Stimulated activated CD4-positive, alpha-beta T cell treated with anti-CD3 and anti-CD28 coated beads, Interleukin-1b, Interleukin-23, amount 100 ng/mL, for 48 hours (primary cell): Measurements from ENCODE around the gene AMPD2.
"Not testable (repeated sequence)": the region's sequence is repeated elsewhere in the genome, so short reads cannot be mapped to it uniquely, and the experiment has no call there.

Source experiments
- DNase-seq: peaks from one replicate; pipeline ENCODE4 v3.0.0-alpha.2; 2020

Gene AMPD2

DNA sequence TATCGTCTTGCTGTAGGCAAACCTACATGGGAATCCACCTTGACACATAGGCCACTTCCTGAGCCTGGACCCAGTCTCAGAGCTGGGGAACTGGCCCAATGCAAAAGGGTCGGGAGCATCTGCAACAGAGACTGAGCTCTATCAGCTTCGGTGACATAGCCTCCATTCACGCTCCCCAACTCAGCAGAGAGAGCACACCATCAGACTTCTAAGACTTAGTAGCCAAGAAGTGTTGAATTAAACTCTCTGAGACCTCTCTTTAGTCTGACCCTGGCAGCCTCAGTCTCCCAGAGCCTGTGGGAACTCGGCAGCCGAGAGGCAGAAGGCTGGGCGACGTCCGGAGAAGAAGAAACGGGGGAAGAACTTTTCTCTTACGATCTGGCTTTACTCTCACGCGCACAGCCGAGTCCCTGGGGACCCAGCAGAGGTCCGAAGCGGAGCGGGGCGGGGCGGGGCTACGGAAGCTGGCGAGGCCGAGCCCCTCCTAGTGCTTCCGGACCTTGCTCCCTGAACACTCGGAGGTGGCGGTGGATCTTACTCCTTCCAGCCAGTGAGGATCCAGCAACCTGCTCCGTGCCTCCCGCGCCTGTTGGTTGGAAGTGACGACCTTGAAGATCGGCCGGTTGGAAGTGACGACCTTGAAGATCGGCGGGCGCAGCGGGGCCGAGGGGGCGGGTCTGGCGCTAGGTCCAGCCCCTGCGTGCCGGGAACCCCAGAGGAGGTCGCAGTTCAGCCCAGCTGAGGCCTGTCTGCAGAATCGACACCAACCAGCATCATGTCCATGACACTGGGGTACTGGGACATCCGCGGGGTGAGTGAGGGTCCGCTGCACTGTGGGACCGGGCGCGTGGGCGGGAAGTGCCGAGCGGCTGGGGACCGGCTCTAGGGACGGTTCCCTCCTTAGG is 36.2 kb downstream of the AMPD2 start, which contains the start of gene GSTM4:
Gene GSTM4, plus strand, starts transcription at position 485 of the 905 bp plus-strand sequence. Its CDS starts 291 bp downstream, at position 776.
- DNase-seq = peak; percentile 68

GRCh38 chr1:109657395-109657794 is 37.8 kb downstream of the AMPD2 start:
- DNase-seq = no peak

GRCh38 chr1:109657970-109658369 is 38.3 kb downstream of the AMPD2 start:
- no peak for DNase-seq

GRCh38 chr1:109658533-109659042 is 39.0 kb downstream of the AMPD2 start:
- no peak for DNase-seq

DNA sequence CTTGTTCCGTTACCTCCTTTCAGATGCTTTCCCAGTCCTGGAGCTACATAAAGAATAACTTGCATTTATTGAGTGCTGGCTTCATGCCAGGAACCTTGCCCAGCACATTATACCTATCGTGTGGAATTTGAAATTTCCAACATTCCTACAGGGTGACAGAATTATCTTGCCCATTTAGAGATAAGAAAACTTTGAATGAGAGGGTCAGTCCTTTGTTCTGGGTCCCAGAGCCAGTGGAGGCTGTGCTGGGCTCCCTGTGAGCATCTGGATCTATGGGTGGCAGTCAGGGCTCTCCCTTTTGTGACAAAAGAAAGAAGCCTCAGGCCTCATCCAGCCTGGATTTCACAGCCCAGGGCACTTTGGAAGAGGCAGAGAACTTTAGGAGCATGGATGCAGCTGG is 39.5 kb downstream of the AMPD2 start:
- DNase-seq = no peak

DNA sequence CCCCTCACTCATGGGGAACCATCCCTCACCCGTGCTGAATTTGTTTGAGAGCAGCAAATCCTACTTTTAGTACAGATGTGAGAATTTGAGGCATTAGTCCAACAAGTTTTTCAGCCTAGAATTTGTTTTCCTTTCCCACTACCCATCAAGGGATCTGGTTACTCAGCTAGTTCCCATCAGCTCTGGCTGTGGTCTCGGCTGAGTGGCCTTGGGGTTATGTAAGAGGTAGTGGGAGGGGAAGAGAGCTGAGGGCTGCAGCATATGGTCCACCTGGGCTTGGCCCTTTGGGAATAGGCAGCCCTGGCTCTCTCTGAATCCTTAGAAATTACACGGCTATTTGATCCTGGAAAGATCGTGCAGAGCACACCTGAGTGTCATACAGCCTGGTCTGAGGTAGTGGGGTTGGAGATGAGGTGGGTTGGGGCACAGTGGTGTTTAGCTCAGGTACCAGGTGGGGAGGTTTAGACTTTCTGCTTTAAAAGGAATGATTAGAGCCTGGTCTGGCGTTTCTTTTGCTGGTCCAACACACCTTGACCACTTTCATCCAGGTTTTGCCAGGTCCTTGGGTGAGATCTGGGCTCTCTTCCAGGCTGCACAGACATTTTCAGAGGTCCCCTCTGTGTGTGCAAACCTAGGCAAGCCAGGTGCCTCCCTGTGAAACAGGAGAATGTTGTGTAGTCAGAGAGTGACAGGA is 40.5 kb downstream of the AMPD2 start:
- DNase-seq = no peak

GRCh38 chr1:109660691-109661026 is 41.0 kb downstream of the AMPD2 start:
- not testable (repeated sequence) for DNase-seq

- DNase-seq = no peak
Observed at GRCh38 chr1:109661391-109661790, 41.8 kb downstream of the AMPD2 start.

DNA sequence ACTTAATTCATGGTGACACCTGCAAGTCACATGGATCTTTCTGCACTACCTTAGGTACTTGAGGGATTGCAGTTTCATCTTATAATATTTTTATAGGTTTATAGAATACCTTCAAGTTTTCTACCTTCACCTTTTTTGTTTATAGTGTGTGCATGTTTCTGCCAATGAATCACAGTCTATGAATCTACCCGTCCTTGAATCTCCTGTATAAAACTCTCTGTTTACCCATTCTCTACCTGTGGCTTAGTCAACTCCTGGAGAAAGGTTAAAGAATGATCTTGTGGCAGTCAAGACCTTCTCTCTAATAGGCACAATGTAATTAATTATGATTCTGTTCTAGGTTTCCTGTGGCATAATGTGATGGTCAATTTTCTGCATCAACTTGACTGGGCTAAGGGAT is 45.0 kb downstream of the AMPD2 start:
- DNase-seq = no peak

DNA sequence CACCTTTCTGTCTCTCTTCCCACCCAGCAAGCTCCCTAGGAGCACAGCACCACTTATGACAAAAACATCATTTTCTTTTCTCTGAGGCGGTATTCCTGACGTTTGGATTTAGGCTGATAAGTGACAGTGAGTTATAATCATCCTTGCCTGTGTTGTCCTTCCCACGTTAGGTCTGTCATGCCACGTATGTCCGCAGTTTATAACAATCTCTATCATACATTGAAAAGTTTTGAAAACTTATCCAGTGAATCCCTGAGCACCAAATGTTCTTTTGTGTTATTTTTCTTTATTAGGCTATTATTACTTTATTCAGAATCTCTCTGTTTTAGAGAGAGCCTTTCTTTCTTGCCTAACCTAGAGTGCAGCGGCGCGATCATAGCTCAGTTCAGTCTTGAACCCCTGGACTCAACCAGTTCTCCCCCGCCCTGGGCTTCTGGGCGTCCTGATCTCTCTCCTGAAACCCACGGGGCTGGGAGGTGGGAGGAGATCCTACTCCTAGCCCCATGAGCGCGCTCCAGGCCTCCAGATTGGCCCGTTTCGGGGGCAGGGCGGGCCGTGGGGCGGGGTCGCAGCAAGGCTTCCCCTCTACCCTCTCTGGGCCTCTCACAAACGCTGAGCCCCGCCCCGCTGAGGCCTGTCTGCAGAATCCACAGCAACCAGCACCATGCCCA is 48.0 kb downstream of the AMPD2 start, which contains the start of gene GSTM2:
Gene GSTM2, plus strand, starts transcription at position 606 of the 671 bp plus-strand sequence. Its CDS starts 59 bp downstream, at position 665.
- peak; percentile 84 for DNase-seq

GRCh38 chr1:109668123-109668775 is 48.6 kb downstream of the AMPD2 start:
- no peak for DNase-seq

- DNase-seq = no peak
Observed at GRCh38 chr1:109669246-109669948, 49.8 kb downstream of the AMPD2 start.

DNA sequence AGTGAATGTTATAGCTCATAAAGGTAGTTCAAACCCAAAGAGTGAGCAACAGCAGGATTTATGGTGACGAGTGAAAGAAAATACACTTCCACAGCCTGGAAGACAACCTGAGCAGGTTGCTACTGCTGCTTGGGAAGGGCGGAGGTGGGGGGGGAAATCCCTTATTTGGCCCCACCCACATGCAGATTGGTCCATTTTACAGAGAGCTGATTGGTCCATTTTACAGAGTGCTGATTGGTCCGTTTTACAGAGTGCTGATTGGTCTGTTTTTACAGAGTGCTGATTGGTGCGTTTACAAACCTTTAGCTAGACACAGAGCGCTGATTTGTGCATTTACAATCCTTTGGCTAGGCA is 50.3 kb downstream of the AMPD2 start:
- not testable (repeated sequence) for DNase-seq

- DNase-seq = no peak
Observed at GRCh38 chr1:109671067-109671466, 51.4 kb downstream of the AMPD2 start.

DNA sequence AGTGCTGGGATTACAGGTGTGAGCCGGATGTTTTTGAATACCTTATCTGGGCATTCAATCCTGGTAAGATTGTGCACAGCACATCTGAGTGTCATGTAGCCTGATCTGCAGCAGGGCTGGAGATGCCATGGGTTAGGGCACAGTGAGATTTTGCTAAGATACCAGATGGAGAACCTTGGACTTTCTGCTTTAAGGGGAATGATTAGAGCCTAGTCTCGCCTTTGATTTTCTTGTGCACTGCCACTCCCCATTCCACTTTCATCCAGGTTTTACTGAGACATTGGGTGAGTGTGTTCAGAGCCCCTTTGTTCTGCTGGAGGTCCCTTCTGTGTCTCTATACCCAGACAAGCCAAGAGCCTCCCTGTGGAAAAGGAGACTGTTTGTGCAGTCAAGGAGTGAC is 54.2 kb downstream of the AMPD2 start:
- DNase-seq = not testable (repeated sequence)

- not testable (repeated sequence) for DNase-seq
Observed at GRCh38 chr1:109676683-109677381, 57.2 kb downstream of the AMPD2 start.

GRCh38 chr1:109677459-109677858 is 57.8 kb downstream of the AMPD2 start:
- no peak for DNase-seq

- DNase-seq = not testable (repeated sequence)
Observed at GRCh38 chr1:109678637-109679036, 59.0 kb downstream of the AMPD2 start.
